Measurements from ENCODE around the gene KRTAP1-4. TPM values are rescaled to one million over a fixed set of nuclear protein-coding genes. Genes with fewer than 3 reads are reported as not detected.

KRTAP1-4 gene
- polyA plus RNA-seq, 3 donors, result not detected

GRCh38 chr17:40995116-40995515 is 34.9 kb downstream of the KRTAP1-4 start:
- no peak overlapping the region for H3K27ac ChIP-seq (ENCODE audit: low read depth in 1 of 2, low read length in 2 of 2)
- no peaks in the 10 kb centered on the region for H3K79me2 ChIP-seq (ENCODE audit: insufficient read depth, low read length)
- Mint-ChIP-seq H3K4me1 (no peaks in the 10 kb centered on the region), H3K4me3 (no peak overlapping the region), H3K27ac (no peak overlapping the region), H3K9me3 (peaks cover 0 to 2% (median 0%) of the 10 kb centered on the region in 7 donors), H3K27me3 (ENCODE audit: low read depth in 3 of 3) (peaks cover 13 to 18% (median 15%) of the 10 kb centered on the region in 3 donors), H3K36me3 (no peaks in the 10 kb centered on the region)
- no peaks in the 10 kb centered on the region for H3K4me1 ChIP-seq (ENCODE audit: control insufficient read depth in 1 of 2, insufficient read depth in 2 of 2, low read length in 2 of 2)
- H4K20me1 ChIP-seq (ENCODE audit: insufficient read depth, low read length), result no peaks in the 10 kb centered on the region
- TF ChIP-seq, protein P1, sequence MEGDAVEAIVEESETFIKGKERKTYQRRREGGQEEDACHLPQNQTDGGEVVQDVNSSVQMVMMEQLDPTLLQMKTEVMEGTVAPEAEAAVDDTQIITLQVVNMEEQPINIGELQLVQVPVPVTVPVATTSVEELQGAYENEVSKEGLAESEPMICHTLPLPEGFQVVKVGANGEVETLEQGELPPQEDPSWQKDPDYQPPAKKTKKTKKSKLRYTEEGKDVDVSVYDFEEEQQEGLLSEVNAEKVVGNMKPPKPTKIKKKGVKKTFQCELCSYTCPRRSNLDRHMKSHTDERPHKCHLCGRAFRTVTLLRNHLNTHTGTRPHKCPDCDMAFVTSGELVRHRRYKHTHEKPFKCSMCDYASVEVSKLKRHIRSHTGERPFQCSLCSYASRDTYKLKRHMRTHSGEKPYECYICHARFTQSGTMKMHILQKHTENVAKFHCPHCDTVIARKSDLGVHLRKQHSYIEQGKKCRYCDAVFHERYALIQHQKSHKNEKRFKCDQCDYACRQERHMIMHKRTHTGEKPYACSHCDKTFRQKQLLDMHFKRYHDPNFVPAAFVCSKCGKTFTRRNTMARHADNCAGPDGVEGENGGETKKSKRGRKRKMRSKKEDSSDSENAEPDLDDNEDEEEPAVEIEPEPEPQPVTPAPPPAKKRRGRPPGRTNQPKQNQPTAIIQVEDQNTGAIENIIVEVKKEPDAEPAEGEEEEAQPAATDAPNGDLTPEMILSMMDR (IDR thresholded peaks at IDR 0.05), result no peak
- H2AFZ ChIP-seq (ENCODE audit: insufficient read depth, low read depth, low read length, poor library complexity, severe bottlenecking), result no peak overlapping the region
- no peak overlapping the region for H3K4me2 ChIP-seq (replicated peaks; ENCODE audit: extremely low read depth, low read length, poor library complexity, severe bottlenecking)
- intact Hi-C loops (cut with micrococcal nuclease), result no loop called here
- no peaks in the 10 kb centered on the region for H3K9me3 ChIP-seq (replicated peaks in 1 of 2; ENCODE audit: control insufficient read depth in 1 of 2, insufficient read depth in 1 of 2, low read length in 2 of 2)
- peaks cover 3% of the 10 kb centered on the region in 2 donors for H3K27me3 ChIP-seq (ENCODE audit: control insufficient read depth in 2 of 2, insufficient read depth in 2 of 2, low read length in 2 of 2)
- no peak overlapping the region for H3K4me3 ChIP-seq (replicated peaks in 1 of 3; ENCODE audit: low read depth in 2 of 3, low read length in 3 of 3)
- no peaks in the 10 kb centered on the region for H3K36me3 ChIP-seq (replicated peaks in 1 of 2; ENCODE audit: control insufficient read depth in 1 of 2, insufficient read depth in 2 of 2, low read length in 2 of 2)
- DNase-seq, result no peak
- no CpG with 5 or more reads among the region's 1 CpG for WGBS (ENCODE audit: insufficient coverage)
- no peak overlapping the region for H3K9ac ChIP-seq (ENCODE audit: insufficient read depth, low read length, poor library complexity, severe bottlenecking)

DNA sequence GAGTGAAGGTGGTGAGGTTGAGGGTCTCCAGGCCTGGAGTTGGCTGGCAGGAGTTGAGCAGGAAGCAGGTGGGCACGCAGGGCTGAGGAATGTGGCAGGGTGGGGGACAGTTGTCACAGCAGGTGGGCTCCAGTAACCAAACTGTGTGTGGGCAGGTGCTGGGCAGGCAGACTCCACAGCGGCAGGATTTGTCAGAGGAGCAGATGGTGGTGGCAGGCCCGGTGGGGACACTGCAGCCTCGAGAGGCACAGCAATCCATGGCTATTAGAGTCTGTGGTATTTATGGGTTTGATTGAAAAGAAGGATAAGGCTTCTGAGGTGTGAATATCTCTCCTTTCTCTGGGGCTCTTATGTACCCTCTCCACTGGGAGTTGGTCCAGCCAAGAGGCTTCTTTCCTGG is 36.2 kb downstream of the KRTAP1-4 start, which contains the start of gene KRTAP3-3:
Gene KRTAP3-3, minus strand, starts transcription at position 326 of the 400 bp plus-strand sequence. Its CDS starts 67 bp downstream, at position 259.
- Histone ChIP-seq H3K36me3 (replicated peaks in 1 of 2; ENCODE audit: control insufficient read depth in 1 of 2, insufficient read depth in 2 of 2, low read length in 2 of 2) (no peaks in the 10 kb centered on the region), H3K4me3 (replicated peaks in 1 of 3; ENCODE audit: low read depth in 2 of 3, low read length in 3 of 3) (no peak within 1 kb of the TSS), H4K20me1 (ENCODE audit: insufficient read depth, low read length) (no peaks in the 10 kb centered on the region), H3K27me3 (ENCODE audit: control insufficient read depth in 2 of 2, insufficient read depth in 2 of 2, low read length in 2 of 2) (peaks cover 3% of the 10 kb centered on the region in 2 donors), H2AFZ (ENCODE audit: insufficient read depth, low read depth, low read length, poor library complexity, severe bottlenecking) (no peak within 1 kb of the TSS), H3K4me2 (replicated peaks; ENCODE audit: extremely low read depth, low read length, poor library complexity, severe bottlenecking) (no peak within 1 kb of the TSS), H3K27ac (ENCODE audit: low read depth in 1 of 2, low read length in 2 of 2) (no peak within 1 kb of the TSS), H3K4me1 (ENCODE audit: control insufficient read depth in 1 of 2, insufficient read depth in 2 of 2, low read length in 2 of 2) (no peaks in the 10 kb centered on the region), H3K9ac (ENCODE audit: insufficient read depth, low read length, poor library complexity, severe bottlenecking) (no peak within 1 kb of the TSS), H3K79me2 (ENCODE audit: insufficient read depth, low read length) (no peaks in the 10 kb centered on the region), H3K9me3 (replicated peaks in 1 of 2; ENCODE audit: control insufficient read depth in 1 of 2, insufficient read depth in 1 of 2, low read length in 2 of 2) (no peaks in the 10 kb centered on the region)
- Mint-ChIP-seq H3K4me1 (no peaks in the 10 kb centered on the region), H3K27ac (peak within 1 kb of the TSS in 1 of 7 donors; percentile 17), H3K4me3 (no peak within 1 kb of the TSS), H3K36me3 (no peaks in the 10 kb centered on the region), H3K9me3 (no peaks in the 10 kb centered on the region), H3K27me3 (ENCODE audit: low read depth in 3 of 3) (peaks cover 7 to 19% (median 13%) of the 10 kb centered on the region in 3 donors)
- WGBS (ENCODE audit: insufficient coverage), result 61% methylated on average over 4 of the region's 4 CpGs
- intact Hi-C loops (cut with micrococcal nuclease), result no loop called here
- TF ChIP-seq, protein P1 (IDR thresholded peaks at IDR 0.05), result no peak
- no peak for DNase-seq
